Pancreas (tissue), 10 donors: Measurements from ENCODE around the gene SIPA1L2. TPM values are rescaled to one million over a fixed set of nuclear protein-coding genes. Genes with fewer than 3 reads are reported as not detected.
A peak's percentile ranks its signal among the peaks of the same experiment; 100 is the strongest.

Source experiments
- ATAC-seq, 4 donors: fragments of 200-7000 bp; cut with Tn5 transposase; one replicate each; pipeline versions ENCODE4 v1.8.0 to v1.9.1; 2020; ENCODE audit warnings: mild to moderate bottlenecking in 4 of 4, moderate library complexity in 4 of 4
- DNase-seq, 6 donors: peaks; one replicate each; pipeline ENCODE4 v3.0.0-alpha.2; 2020
- FAIRE-seq: peaks from 2 replicates; lab custom pipeline; 2012; peaks lifted over from hg19 to GRCh38; lab: Jason Lieb, UNC
- H3K27ac ChIP-seq, 4 donors: fragments of 200-600 bp; sonication (generic); 1 replicate in 3 of 4; 2 replicates in 1 of 4; pipeline versions ENCODE4 v1.5.0 to v1.8.0; 2020
- H3K27me3 ChIP-seq, 4 donors: fragments of 200-600 bp; one replicate each; pipeline ENCODE4 v1.8.0; 2021
- H3K36me3 ChIP-seq, 3 donors: fragments of 200-600 bp; sonication (generic) in 1 of 3; one replicate each; pipeline versions ENCODE4 v1.5.0 to v1.8.0; 2020 to 2021
- H3K4me1 ChIP-seq, 3 donors: fragments of 200-600 bp; one replicate each; pipeline ENCODE4 v1.8.0; 2021
- H3K4me3 ChIP-seq, 4 donors: fragments of 200-600 bp; sonication (generic) in 2 of 4; one replicate each; pipeline versions ENCODE4 v1.5.0 to v1.8.0; 2020 to 2021
- H3K9me3 ChIP-seq, 4 donors: fragments of 200-600 bp; one replicate each; pipeline ENCODE4 v1.8.0; 2021
- WGBS, 2 donors: extraction: QIAGEN DNeasy Blood & Tissue Kit; methylation state at CpG; one replicate each; pipeline ENCODE4 v1.1.7; 2013; 5-methylcytosine and 5-hydroxymethylcytosine counted together
- intact Hi-C, 3 donors: fragments of 100-400 bp; cut with DNase I; formaldehyde crosslinking; loops; one replicate each; pipeline versions ENCODE4 v1.11.1 to v1.14.2; 2022
- polyA plus RNA-seq, 2 donors: library from polyadenylated mRNA; stranded (reverse); fragments of 200-250 nt; gene quantifications; one replicate each; pipeline ENCODE4 v1.2.3, GENCODE V29; 2013
- total RNA-seq, 6 donors: library from RNA; stranded (reverse); fragmentation: NEBNext Ultra II Directional in 4 of 6; extraction: Animal tissue kit (Norgen Biotek cat#: 25700) in 4 of 6; gene quantifications; one replicate each; pipeline versions ENCODE4 v1.2.1 to v1.2.4, GENCODE V29; 2021 to 2023
- TF ChIP-seq, protein P1 (sequence below), 4 donors: fragments of 200-600 bp; sonication (generic) in 3 of 4; IDR thresholded peaks; one replicate each; pipeline versions ENCODE4 v1.5.0 to v1.8.0; 2021; ENCODE audit warnings: antibody characterized with exemption in 4 of 4
- donor health status: healthy with polysubstance abuse.
- donor health status: DM: no; HTN: no; CAD: no; lungs with moderate emphysema.
- donor health status: DM: no; HTN: no; CAD: no.
- donor health status: control.
- donor health status: control.
- donor health status: Bipolar disorder and iron deficiency.
- donor health status: DM: yes; HTN: yes; CAD: no.
- donor health status: DM: no; HTN: no; CAD: no.
- donor health status: DM: no; HTN: no; CAD: no.
- donor health status: DM: yes; HTN: yes; CAD: no.

SIPA1L2 gene
- total and polyA plus RNA-seq, 8 donors = 2.1 to 10.9 (median 4.7) TPM

DNA sequence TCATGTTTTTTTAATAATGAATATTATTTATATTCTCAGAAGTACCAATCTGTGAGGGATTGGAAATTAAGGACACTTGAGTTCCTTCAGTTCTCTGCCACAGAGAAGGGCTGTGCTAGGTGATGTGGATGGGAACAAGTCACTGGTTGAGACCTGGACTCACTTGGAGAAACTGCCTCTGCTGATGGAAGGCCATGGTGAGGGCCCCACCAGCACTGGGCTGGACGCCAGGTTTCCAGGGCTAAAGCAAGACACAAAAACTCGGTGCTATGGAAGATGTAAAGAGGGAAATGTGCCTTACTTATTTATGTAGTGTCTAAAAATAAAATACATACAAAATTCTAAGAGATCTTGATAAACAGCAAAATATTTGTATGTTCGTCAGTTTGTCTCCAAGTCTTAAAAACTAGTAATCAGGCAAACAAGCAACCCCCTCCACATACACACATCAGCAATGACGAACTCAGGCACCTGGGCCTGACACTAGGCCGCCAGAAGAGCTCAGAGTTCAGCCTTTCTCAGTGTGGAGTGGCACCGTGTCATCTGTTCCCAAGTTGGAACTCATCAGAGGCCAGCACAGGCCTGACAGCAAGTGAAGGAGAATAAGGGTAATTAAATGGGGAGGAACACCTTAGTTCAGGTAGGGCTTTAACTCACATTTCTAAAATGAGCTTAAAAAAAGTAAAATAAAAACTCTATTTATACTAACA is 19.6 kb downstream of the SIPA1L2 start:
- Histone ChIP-seq H3K4me1 (no peaks in the 10 kb centered on the region), H3K4me3 (no peak overlapping the region), H3K9me3 (no peaks in the 10 kb centered on the region), H3K27me3 (no peaks in the 10 kb centered on the region), H3K27ac (no peak overlapping the region), H3K36me3 (no peaks in the 10 kb centered on the region)
- DNase-seq (no peak), FAIRE-seq (no peak), ATAC-seq (no peak)
- intact Hi-C loops = no loop called here
- WGBS, 2 donors = 78 to 84% methylated on average over 6 of the region's 6 CpGs
- TF ChIP-seq, protein P1, sequence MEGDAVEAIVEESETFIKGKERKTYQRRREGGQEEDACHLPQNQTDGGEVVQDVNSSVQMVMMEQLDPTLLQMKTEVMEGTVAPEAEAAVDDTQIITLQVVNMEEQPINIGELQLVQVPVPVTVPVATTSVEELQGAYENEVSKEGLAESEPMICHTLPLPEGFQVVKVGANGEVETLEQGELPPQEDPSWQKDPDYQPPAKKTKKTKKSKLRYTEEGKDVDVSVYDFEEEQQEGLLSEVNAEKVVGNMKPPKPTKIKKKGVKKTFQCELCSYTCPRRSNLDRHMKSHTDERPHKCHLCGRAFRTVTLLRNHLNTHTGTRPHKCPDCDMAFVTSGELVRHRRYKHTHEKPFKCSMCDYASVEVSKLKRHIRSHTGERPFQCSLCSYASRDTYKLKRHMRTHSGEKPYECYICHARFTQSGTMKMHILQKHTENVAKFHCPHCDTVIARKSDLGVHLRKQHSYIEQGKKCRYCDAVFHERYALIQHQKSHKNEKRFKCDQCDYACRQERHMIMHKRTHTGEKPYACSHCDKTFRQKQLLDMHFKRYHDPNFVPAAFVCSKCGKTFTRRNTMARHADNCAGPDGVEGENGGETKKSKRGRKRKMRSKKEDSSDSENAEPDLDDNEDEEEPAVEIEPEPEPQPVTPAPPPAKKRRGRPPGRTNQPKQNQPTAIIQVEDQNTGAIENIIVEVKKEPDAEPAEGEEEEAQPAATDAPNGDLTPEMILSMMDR (IDR thresholded peaks at IDR 0.05) = no peak

DNA sequence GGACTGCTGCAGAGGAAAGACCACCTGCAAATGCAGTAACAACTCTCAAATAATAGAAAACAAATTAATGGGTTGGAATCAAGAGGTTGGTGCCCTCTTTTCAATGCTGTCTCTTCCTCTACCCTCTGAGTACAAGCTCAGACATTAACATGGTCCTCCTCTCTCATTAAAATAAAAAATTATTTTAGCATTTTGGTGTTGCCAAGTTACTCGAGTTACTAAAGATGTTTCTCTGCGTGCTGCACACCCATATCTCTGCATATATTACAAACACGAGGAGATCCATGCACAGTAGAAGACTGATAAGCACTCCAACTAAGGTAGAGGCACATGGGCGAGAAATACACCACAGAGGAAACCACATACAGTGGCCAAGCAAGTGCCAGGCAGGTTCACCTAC is 21.5 kb downstream of the SIPA1L2 start:
- Histone ChIP-seq H3K9me3 (no peaks in the 10 kb centered on the region), H3K36me3 (no peaks in the 10 kb centered on the region), H3K27me3 (no peaks in the 10 kb centered on the region), H3K27ac (no peak overlapping the region), H3K4me1 (no peaks in the 10 kb centered on the region), H3K4me3 (no peak overlapping the region)
- ATAC-seq (no peak), FAIRE-seq (no peak), DNase-seq (no peak)
- intact Hi-C loops = no loop called here
- TF ChIP-seq, protein P1 (IDR thresholded peaks at IDR 0.05) = no peak
- 71 to 73% methylated on average over 4 of the region's 4 CpGs for WGBS, 2 donors

DNA sequence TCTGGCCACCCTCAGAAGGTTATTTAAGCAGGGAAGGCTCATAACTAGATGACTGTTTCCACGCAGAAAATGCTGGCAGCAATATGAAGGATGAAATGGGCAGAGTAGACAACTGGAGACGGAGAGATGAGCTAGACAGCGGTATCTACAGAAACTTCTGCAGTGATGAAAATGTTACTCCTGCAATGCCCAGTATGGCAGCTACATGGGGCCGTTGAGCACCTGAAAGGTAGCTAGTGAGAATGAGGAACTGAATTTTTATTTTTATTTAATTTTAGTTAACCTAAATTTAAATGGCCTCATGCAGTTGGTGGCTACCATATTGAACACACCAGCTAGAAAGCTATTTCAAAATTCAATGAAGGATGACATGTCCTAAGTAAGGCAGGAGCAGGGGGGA is 27.3 kb downstream of the SIPA1L2 start:
- no peak for DNase-seq
- Histone ChIP-seq H3K4me3 (no peak overlapping the region), H3K27ac (no peak overlapping the region), H3K36me3 (no peaks in the 10 kb centered on the region), H3K4me1 (no peaks in the 10 kb centered on the region), H3K27me3 (no peaks in the 10 kb centered on the region), H3K9me3 (no peaks in the 10 kb centered on the region)
- no peak for FAIRE-seq
- no peak for ATAC-seq
- 79 to 85% methylated on average over 4 of the region's 4 CpGs for WGBS, 2 donors
- TF ChIP-seq, protein P1 (IDR thresholded peaks at IDR 0.05) = no peak
- intact Hi-C loops = no loop called here

DNA sequence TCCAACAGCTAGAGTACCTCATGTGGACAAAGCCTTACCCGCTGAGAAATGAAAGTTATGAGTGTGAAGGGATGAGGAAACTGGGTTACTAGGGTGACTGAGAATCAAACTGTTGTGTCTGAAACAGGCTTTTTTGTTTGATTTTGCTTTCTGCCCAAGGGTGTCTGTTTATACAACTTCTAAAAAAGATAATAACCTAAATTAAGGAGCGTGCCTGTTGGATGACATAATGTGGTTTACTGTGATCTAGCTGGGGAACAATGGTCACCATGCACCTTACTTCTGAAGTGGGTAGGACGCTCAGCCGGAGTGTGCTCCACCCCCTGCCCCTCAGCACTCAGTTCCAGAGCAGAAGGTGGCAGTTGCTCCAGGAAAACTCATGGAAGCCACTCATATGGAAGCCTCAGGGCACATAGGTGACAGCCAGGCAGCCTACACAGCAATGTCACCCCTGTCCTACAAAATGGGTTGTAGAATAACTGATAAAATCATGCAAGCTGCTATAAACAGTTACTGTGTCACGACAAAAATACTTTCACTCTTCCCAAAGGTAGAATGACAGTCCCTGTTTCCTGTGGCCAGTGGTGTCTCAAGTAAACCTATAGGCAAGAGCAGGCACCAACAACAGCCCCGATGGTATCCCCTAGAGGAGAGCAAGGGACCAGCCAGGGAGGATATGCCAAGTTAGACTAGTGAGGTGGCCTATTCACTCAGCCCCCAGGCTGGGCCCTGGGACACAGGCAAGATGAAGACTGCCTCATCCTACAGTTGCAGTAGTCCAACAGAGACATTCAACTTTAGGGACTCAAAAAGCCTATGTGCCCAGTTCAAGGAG is 29.3 kb downstream of the SIPA1L2 start:
- Histone ChIP-seq H3K36me3 (no peaks in the 10 kb centered on the region), H3K4me1 (peaks cover 0 to 4% (median 0%) of the 10 kb centered on the region in 3 donors), H3K27ac (peak overlapping the region in 2 of 4 donors; percentile 5 to 22), H3K9me3 (no peaks in the 10 kb centered on the region), H3K4me3 (no peak overlapping the region), H3K27me3 (no peaks in the 10 kb centered on the region)
- TF ChIP-seq, protein P1 (IDR thresholded peaks at IDR 0.05) = no peak
- intact Hi-C loops = no loop called here
- ATAC-seq (peak in 3 of 4 donors; percentile 66 to 74 (median 71)), DNase-seq (no peak), FAIRE-seq (no peak)
- 58 to 65% methylated on average over 6 of the region's 6 CpGs for WGBS, 2 donors
